NCI-H446 (cell line): Measurements from ENCODE around the gene PMCH.
A peak's percentile ranks its signal among the peaks of the same experiment; 100 is the strongest.
"Not testable (repeated sequence)": the region's sequence is repeated elsewhere in the genome, so short reads cannot be mapped to it uniquely, and the experiment has no call there.

Experiments used
- DNase-seq, 2 experiments: peaks; one replicate each; lab custom pipeline; 2025; lab: John Stamatoyannopoulos, UW

PMCH gene, protein sequence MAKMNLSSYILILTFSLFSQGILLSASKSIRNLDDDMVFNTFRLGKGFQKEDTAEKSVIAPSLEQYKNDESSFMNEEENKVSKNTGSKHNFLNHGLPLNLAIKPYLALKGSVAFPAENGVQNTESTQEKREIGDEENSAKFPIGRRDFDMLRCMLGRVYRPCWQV

DNA sequence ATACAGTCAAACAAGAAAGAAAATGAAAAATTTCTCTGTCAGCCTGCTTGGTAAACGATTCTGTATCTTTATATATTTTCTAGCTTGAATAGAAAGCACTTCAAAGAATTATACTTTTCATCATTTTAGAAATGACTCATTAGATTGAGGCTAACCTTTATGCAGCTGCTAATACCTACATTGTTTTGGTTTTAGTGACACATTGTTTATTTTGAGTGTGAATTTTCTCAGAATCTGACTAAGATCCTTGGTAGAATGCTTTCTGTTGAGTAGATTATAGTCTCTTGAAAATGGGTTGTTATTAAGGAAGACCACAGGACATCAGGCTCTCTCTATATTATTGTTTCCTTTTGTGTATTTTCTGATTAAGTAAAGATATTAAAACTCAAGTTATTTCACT, at the start of gene PMCH:
Gene PMCH (minus strand): TSS at position 45 of the 400 bp plus-strand sequence. CDS start 63 bp downstream, outside the sequence.
- DNase-seq, result no peak

DNA sequence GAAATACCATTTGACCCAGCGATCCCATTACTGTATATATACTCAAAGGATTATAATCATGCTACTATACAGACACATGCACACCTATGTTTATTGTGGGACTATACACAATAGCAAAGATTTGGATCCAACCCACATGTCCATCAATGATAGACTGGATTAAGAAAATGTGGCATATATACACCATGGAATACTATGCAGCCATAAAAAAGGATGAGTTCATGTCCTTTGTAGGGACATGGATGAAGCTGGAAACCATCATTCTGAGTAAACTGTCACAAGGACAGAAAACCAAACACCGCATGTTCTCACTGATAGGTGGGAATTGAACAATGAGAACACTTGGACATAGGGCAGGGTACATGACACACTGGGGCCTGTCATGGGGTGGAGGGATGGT, 43.2 kb upstream of the PMCH start:
- not testable (repeated sequence) for DNase-seq

DNA sequence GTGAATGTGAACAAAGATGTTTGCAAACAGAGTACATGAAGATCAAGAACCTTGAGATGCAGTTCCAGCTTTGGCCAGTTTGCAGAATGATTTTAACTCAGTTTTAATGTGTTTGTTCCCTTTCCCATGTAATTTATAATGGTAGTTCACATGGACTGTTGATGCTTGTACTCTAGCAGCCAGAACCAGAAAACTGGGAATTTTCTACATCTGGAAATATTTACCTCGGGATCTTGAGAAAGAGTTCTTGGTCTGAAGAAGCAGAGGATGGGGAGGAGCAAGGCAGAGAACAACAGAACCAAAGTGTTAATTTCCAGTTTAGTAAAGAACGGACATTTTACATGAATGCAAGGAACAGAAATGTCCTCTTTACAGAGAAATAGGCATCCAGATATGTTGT, 37.0 kb upstream of the PMCH start:
- DNase-seq, result no peak

DNA sequence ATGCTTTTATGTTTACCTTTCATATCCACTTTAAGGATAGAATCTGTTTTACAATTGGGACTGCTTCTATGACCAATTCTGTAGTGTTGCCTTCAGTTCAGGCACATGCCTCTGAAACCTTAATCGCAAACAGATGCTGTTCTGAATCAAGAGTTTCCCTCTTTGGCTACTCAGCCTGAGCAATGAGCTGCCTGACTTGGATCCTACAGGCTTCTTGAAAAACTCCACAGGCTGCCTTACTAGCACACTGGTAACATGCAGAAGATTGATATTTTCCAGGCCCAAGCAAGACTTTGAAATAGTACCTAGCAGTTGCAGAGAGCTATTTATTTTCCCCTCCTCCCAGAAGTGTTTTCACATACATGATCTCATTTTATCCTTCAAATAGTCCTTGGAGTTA, 34.8 kb upstream of the PMCH start:
- DNase-seq, result no peak

DNA sequence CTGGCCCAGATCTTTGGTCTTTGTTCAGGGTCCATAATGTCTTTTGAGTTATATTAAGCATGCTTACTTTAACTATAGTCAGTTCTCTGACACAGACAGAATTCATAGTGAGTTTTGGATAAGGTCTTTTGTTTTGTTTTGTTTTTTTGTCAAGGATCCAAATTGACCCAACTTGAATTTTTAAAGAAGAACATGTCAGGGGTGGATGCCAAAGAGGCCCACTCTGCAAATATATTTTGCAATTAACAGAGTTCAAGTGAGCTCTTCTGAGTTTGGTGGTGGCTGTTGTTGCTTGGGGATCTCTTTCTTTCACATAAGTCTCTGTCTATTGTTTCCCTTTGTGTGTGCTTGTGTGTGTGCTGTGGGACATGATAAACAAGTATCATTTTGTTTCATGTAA, 34.4 kb upstream of the PMCH start:
- no peak for DNase-seq

DNA sequence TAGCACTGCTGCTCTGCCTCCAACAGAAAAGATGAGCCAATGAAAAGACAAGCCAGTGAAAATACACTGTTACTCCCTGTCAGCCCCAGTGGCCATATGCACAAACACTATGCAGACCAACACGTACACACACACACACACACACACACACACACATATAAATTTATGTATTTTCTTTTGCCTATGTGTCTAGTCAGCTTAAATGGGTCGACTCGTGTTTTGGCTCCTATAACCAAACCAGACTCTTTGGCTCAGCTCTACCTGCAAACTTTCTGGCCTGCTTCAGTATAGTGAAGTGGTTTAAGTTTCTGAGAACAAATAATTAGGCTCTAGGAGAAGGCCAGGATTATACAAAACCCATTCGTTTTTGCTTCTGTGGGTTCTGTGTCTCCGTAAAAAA, 30.3 kb upstream of the PMCH start:
- DNase-seq, result no peak

DNA sequence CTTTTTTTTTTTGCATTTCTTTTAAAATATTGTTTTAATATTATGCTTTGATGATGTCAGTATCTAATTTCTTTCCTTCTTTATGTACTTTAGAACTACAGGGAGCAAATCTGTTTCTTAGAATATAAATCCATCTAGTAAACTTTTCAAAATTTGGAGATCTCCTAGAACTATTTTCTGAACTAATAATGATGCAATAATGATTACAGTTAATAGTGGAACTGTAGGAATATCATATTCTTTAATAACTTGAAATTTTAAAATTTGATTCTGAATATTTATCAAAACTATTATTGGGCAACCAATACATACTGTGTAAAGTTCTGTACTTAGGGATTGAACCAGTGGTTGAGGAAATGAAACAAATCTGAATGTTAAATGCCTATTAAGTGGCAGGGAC, 23.1 kb upstream of the PMCH start:
- DNase-seq, result no peak

DNA sequence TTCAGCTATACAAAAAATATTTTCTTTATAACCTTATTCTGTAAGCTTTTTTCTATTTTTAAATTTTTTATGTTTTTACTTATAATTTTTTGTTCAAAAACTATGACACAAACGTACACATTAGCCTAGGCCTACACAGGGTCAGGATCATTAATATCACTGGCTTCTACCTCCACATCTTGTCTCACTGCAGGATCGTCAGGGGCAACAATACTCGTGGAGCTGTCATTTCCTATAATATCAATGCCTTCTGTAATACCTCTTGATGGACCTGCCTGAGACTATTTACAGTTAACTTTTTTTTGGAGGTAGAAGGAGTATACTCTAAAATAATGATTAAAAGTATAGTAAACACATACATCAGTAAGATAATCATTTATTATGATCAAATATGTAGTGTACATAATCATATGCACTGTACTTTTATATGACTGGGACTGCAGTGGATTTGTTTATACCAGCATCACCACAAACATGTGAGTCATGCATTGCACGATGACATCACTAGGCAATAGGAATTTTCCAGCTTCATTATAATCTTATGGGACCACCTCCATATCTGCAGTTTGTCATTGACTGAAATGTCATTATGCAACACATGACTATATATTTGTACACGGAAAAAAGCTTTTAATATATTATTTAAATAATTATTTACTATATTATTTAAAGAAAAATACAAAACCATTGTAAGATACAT, 18.5 kb upstream of the PMCH start:
- no peak for DNase-seq

DNA sequence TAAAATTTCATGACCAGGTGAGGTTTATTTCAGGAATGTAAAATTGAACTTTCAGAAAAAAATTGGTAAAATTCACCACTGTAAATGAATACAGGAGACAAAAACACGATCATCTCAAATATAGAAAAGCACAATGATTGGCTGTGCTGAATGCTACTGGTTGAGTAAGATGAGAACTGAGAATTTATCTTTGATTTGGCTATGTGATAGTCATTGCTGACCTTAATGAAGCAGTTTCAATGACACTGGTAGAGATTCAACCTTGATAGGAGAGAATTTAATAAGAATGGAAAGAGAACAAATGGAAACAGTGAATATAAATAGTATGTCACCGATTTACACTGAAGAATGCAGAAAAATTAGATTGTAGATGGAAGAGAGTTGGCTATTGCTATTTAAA, 6.4 kb upstream of the PMCH start:
- no peak for DNase-seq

DNA sequence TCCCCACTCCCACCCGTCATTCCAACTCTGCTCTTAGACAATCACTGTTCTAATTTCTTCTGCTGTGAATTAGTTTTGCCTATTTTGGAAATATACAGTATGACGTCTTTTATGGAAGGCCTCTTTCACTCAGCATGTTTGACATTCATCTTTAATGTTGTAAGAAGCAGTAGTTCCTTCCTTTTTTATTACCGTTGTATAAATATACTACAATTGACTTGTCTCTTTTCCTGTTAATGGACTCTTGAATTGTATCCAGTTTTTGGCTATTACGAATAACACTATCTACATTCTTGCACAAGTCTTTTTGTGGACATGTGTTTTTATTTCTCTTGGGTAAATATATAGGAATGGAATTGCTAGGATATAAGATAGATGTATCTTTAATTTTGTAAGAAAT, 4.9 kb upstream of the PMCH start:
- DNase-seq, result no peak

DNA sequence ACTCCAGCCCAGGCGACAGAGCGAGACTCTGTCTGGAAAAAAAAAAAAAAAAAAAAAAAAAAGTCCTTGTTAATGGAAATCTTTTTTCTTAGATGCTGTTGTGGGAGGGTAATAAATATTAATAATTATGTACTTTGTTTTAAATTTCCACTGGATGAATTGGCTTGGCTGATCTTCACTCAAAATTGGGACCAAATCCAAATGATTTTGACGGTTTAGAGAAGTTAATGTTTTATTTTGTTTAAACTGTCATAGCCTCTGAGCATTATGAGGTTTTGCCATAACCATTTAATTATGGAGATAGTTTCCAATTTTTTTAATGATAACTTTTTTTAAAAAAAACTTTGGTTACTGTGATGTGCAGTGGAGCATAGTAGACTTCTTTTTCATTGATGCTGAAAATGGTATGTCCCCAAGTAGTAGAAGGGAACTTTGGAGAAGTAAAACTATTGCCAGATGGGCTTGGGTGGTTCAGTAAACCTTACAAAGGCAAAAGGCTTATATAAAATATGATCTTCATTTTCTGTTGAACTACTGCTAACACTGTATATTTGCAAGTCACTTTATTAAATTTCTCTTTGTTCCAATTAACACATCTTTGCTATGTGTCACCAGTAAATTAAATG, 3.9 kb upstream of the PMCH start:
- DNase-seq, result no peak

DNA sequence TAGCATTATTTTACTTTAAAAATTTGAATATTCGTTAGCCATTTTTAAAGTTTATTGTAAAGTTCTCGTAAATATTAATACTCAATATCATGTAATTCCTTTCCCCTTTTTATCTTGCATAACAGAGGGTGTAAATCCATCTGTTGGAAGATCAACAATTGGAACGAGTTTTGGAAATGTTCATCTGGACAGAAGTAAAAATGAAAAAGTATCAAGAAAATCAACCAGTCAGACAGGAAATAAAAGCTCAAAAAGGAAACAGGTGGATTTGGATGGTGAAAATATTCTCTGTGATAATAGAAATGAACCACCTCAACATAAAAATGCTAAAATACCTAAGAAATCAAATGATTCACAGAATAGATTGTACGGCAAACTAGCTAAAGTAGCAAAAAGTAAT, 1.8 kb downstream of the PMCH start:
- no peak for DNase-seq

DNA sequence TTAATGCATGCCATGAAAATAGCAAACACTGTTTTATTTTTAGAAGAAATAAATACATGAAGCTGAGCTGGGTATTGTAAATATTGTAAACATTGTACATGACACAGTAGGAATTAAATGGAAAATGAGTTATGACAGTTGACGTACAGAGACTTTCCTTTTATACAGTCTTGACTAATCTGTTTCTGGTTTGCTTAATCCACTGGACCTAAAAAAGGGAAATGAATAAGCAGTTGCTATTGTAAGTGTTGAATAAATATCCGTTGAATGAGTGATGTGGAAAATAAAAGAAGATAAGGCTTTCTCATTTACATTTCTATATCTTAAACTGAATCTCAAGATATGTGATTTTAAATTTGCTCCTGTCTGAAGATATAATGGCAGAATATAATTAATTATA, 15.0 kb downstream of the PMCH start:
- no peak for DNase-seq

DNA sequence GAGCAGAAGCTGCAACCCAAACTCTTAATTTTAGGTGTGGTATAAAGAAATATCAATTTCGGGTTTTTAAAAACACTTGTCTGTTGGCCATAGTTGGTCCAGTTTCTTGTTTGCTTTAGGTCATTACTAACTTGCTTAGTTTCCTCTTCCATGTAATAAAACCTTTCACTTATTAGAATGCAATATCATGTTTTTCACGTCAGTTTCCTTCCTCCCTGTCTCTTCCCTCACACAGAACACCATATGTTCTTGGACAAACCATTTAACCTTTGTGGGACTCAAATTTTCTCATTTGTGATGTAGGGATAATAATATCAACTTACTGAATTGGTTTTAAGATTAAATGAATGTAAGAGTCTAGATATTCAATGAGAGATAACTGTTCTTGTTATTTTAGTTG, 22.9 kb downstream of the PMCH start:
- no peak for DNase-seq

DNA sequence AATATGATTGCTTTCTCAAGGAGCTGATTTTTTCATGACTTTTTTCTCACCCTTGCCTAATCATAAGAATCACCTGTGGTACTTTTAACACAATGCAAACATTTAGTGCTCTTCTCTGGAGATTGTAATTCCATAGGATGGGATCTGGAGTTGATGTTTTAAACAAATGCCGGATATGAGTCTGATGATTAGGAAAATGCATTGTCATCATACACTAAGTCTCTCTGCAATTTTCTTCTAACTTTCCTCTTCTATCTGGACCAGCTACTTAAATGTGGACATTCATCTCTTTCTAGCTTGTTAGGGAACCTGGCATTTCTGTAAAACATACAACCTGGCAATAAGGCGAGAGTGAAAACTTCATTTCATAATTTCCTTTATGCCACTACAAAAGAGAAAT, 23.5 kb downstream of the PMCH start:
- no peak for DNase-seq

DNA sequence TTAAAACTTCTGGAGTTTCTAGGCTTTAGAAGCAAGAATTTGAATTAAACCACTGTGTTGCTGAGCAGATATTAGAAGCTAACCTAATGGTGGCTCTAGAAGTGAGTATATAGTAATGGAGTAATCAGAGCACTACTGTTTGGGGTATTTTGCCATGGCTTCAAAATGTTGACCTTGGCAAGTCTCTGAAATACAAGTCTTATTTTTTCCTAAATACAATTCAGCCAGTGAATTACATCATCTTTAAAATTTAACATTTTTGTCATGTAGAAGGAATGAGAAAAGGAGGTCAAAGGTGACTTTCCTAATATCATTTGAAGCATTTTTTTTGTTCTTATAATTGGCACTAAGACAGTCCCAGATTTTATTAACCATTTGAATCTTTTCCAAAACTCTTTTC, 25.2 kb downstream of the PMCH start:
- no peak for DNase-seq

DNA sequence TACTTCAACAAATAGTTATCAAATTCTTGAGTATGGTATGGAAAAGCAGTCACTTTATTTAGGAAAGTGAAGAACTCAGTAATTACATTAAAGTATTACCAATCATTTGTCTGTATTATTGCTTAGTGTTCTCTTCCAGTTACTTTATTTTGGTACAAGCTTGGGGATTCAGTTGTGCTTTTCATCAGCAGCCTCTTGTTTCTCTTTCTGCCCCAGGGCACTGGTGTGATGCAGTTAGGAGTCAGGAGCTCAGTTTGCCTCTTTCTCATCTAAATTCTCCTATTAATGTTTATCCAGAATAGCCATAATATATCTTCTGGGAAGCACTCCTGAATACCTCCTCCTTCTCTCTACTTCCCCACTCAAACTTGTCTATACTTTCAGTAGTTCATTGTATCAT, 25.7 kb downstream of the PMCH start:
- DNase-seq, result no peak

DNA sequence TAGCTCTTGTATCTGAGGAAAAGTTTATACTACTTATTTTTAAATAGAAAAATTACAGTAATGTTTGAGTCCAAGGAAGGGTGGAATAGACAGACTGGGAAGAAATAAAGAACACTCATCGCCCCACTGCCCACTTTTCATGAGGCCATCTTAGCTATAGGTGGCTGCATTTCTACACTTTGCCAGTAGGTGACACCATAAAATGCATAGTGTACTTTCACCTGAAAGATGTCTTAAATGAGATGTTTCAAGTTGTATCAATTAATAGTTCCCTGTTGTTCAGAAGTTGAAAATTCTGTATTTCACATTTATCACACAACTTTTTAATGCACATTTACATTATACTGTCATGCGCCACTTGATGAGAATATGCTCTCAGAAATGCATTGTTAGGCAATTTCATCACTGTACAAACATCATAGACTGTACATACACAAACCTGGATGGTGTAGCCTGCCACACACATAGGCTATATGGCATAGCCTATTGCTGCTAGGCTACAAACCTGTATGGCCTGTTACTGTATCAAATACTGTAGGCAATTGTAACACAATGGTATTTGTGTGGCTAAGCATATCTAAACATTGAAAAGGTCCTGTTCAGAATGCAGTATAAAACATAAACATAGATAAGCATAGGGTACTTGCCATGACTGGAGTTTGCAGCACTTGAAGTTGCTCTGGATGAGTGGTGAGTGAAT, 27.6 kb downstream of the PMCH start:
- peak in 1 of 2 experiments; percentile 39 for DNase-seq

DNA sequence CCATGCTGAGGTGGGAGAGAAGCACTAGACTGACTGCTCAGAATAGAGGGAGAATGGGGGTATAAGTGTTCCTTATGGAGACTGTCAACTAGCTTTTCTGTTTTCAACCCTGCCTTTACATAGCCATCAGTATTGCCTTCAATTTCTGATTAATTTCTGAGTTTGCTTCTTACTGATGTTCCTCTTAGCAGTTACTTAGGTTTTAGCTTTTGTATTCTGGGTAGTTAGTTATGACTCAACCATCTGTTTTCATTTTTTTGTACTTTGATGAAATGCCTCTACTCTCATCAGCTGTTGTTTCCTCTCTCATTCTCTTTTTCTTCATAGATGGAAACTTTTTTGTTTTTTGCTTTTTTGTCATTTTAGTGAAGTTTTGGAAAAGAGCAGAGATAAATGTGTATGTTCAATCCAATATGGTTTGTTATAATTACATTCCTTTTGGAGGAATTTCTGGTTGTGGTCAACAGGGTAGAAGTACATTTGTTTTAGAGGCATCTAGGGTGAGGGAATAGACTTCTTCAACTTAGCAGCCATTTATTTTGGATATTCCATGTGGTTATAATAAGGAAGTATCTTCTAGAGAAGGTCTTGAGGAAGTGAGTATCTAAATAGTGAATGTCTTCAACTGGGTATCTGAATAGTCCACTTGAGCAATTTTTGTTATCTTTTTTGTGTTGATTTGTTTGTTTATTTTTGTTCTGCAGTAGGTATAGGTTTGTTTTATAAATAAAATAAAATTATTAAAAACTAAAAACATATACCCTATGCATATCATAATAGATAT, 29.6 kb downstream of the PMCH start:
- DNase-seq, result no peak

DNA sequence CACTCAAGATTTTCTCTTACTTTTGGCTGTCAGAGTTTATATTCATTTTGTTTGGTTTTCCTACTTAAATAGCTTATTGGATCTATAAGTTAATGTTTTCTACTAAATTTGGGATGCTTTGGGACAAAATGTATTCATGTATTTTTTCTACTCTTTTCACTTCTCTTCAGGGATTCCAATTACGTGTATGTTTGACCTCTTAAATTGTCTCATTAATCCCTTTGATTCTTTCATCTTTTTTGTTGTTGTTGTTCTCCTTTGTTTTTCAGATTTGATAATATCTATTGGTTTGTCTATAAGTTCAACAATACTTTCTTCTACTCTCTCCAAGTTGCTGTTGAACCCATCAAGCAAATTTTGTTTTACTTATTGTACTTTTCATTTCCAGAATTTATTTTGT, 34.2 kb downstream of the PMCH start:
- DNase-seq, result no peak

DNA sequence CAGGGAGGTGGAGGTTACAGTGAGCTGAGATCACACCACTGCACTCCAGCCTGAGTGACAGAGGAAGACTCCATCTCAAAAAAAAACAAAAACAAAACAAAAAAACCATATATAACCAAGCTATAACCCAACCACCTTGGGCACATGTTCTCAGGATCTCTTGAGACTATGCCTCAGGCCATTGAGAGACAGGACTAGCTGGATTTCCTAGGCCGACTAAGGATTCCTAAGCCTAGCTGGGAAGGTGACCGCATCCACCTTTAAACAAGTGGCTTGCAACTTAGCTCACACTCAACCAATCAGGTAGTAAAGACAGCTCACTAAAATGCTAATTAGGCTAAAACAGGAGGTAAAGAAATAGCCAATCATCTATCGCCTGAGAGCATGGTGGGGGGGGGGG, 42.4 kb downstream of the PMCH start:
- not testable (repeated sequence) for DNase-seq

DNA sequence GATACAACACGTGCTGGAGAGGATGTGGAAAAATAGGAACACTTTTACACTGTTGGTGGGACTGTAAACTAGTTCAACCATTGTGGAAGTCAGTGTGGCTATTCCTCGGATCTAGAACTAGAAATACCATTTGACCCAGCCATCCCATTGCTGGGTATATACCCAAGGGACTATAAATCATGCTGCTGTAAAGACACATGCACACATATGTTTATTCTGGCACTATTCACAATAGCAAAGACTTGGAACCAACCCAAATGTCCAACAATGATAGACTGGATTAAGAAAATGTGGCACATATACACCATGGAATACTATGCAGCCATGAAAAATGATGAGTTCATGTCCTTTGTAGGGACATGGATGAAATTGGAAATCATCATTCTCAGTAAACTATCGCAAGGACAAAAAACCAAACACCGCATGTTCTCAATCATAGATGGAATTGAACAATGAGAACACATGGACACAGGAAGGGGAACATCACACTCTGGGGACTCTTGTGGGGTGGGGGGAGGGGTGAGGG, 50.5 kb downstream of the PMCH start:
- DNase-seq, result not testable (repeated sequence)
